Central memory CD4-positive, alpha-beta T cell (primary cell): ENCODE data around the gene PRAC1.

ENCODE experiments used
- DNase-seq: peaks from one replicate; pipeline ENCODE4 v3.0.0; 2022

Gene PRAC1

GRCh38 chr17:48692049-48692448 is 30.3 kb downstream of the PRAC1 start:
- no peak for DNase-seq

- no peak for DNase-seq
Measured at GRCh38 chr17:48690655-48691054, 31.7 kb downstream of the PRAC1 start.

GRCh38 chr17:48681609-48682008 is 40.7 kb downstream of the PRAC1 start:
- no peak for DNase-seq

- DNase-seq = no peak
Measured at GRCh38 chr17:48679385-48680096, 42.8 kb downstream of the PRAC1 start.

GRCh38 chr17:48678141-48678971 is 44.0 kb downstream of the PRAC1 start:
- peak; percentile 58 for DNase-seq

GRCh38 chr17:48676963-48677558 is 45.3 kb downstream of the PRAC1 start:
- no peak for DNase-seq

GRCh38 chr17:48672340-48672739 is 50.0 kb downstream of the PRAC1 start:
- no peak for DNase-seq
